ENCODE measurements around the gene IL34.

DNA sequence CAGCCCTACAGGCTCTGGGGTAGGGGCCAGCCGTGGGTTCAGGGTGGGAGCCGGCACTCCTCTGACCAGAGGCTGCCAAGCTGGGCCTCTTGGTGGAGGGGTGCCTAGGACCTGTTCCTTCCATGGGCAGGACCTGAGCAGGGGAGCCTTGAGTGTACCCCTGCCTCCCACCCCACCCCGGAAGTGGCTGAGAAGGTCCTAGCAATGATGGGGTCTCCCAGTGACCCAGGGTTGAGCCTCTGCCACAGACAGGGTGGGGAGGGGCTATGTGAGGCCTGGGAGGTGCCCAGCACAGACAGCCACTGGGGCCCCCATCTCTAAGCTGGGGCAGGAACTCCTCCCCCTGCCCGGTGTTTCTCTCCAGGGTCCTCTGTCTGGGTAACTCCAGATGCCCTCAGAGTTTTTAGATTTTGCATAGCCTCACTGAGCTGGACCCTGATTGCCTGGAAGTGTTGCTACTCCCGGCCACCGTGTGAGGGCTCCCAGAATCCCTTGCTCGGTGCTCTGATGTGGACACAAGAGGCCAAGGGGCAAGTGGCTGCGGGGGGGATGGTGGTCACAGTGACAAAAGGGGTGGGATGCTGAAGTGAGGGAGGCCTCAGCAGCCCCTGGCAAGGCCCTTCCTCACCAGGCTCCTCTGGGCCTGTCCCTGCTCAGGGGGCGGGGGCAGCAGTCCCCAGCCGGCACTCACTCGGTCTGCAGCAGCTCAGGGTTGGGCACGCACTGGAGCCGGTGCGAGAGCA is 45.9 kb downstream of the IL34 start:
- TF ChIP-seq, protein P1, sequence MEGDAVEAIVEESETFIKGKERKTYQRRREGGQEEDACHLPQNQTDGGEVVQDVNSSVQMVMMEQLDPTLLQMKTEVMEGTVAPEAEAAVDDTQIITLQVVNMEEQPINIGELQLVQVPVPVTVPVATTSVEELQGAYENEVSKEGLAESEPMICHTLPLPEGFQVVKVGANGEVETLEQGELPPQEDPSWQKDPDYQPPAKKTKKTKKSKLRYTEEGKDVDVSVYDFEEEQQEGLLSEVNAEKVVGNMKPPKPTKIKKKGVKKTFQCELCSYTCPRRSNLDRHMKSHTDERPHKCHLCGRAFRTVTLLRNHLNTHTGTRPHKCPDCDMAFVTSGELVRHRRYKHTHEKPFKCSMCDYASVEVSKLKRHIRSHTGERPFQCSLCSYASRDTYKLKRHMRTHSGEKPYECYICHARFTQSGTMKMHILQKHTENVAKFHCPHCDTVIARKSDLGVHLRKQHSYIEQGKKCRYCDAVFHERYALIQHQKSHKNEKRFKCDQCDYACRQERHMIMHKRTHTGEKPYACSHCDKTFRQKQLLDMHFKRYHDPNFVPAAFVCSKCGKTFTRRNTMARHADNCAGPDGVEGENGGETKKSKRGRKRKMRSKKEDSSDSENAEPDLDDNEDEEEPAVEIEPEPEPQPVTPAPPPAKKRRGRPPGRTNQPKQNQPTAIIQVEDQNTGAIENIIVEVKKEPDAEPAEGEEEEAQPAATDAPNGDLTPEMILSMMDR (IDR thresholded peaks at IDR 0.05), result no peak
- TF ChIP-seq POLR2A (IDR thresholded peaks at IDR 0.05), result no peak
